NCI-H2081 treated with DMSO at 0.1 percent for 48 hours (cell line): ENCODE data around the gene CER1.

Experiments used
- DNase-seq: peaks from one replicate; lab custom pipeline; 2025; lab: John Stamatoyannopoulos, UW

The CER1 gene

GRCh38 chr9:14722391-14723035 is at the start of gene CER1:
TSS of gene CER1 (minus strand) at chr9:14722733. CDS start at chr9:14722672, 61 bp downstream.
- peak; percentile 89 for DNase-seq

DNA sequence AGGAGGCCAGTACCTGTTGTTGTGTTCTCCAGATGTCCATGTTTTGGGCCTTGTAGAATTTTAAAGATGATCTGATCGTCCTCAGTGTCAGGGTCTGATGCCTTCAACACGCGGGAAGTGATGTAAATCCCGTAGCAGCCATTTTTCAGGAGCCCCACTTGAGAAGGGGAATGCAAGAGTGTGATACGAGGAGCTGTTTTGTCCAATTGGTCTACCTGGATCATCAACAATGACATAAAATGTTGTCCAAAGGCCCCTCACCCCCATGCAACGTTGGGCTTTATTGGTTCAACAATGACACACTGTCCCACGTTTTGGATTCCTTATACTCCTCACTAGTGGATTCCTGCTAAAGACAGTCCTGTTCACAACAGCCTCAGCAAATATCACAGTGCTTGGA is 48.1 kb upstream of the CER1 start:
- DNase-seq = no peak

DNA sequence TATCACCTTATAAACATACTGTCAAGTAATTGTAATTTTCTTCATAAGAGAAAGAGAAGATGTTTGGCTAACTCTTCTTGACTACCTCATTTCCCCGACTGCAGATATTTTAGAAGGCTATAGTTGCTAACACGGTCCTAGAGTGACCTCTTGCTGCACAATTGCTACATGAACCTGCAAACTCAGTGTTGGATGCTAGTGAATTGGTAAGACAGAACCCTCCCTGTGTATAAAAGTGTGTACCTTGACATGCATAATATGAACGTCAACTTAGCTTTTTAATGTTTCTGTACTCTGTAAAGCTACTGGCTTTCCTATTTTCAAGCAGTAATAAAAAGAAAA is 46.7 kb upstream of the CER1 start:
- no peak for DNase-seq

GRCh38 chr9:14768405-14769229 is 46.1 kb upstream of the CER1 start:
- peak; percentile 58 for DNase-seq

DNA sequence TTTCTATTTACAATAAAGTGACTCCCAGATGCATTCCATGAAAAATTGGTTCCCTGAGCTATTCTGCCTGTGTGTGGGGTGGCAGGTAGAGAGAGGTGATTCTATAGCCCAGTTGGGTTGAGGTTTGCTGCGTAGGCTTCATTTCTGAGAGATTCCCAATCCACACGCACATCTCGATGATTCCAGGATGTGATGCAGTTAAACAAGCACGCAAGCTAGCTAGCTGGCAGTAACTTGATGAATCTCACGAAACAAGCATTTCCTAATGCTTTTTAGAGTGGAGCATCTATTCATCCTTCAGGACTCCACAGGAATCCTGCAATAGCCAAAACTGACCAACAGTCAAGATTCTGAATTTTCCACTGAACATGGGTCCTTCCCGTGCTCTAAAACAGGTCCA is 43.8 kb upstream of the CER1 start:
- DNase-seq = no peak

DNA sequence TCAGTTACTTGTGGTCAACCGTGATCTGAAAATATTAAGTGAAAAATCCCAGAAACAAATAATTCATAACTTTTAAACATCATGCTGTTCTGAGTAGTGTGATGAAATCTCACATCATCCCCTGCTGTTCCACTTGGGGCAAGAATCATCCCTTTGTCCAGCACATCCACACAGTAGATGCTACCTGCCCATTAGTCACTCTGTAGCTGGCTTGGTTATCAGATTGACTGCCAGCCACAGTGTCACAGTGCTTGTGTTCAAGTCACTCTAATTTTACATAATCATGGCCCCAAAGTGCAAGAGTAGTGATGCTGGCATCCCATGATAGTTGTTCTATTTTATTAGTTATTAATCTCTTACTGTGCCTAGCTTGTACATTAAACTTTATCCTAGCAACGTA is 39.1 kb upstream of the CER1 start:
- no peak for DNase-seq

- DNase-seq = no peak
Observed at GRCh38 chr9:14760060-14760459, 37.5 kb upstream of the CER1 start.

DNA sequence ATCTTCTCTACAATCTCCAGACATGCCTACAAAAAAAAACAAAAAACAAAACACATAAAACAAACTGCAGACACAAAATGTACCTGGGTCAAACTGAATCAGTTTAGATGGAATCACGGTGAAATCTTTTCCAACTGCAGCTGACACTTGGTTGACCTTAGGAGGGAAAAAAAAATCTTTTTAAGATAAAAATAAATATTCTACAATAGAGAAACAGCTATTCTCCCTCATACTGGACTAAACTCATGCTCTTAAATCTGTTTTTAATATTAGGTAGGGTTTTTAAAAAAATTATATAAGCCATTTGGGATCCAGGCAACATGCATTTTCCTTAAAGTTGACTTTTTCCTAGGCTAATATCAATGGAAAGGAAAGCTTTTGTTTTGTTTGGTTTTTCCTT is 33.8 kb upstream of the CER1 start:
- DNase-seq = no peak

DNA sequence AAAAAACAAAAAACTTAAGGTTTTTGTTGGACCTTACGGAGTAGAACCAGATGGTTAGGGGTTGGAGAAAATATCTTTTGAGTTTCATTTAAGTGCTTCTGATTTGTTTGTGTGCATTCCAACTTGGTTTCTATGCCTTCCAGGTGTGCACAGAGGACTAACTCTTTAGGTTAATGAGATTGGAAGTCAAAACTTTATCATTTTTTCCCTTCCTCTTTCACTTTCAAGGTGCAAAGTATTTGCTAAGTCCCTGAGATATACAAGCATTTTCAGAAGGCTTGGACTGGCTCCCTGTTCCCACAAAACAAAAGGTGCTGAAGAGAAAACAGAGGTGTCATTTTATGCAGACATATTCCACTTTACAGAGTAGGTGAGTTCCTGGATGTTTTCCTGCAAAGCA is 30.3 kb upstream of the CER1 start:
- no peak for DNase-seq

GRCh38 chr9:14752271-14752670 is 29.7 kb upstream of the CER1 start:
- no peak for DNase-seq

- no peak for DNase-seq
Observed at GRCh38 chr9:14750821-14751220, 28.3 kb upstream of the CER1 start.

DNA sequence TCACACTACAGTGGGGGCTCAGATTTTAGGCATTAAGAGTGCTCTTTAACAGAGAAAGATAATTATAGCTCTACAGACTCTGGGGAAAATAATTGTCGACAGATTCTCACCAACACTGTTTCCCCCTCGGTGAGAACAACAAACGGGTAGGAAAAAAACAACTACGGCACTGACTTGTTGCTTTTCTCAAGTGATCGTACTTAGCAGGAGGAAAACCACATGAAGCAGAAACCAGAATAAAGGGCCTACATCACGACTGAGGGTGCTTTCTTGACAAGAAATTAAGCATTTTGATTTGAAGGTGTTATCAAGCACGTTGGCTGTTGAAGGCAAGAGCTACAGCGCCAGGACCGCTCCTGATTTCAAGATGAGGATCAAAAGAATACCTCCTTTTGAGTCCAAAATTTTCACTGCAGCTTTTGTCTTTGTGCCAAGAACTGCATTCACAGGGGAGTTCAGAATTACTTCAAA is 27.2 kb upstream of the CER1 start:
- no peak for DNase-seq

- no peak for DNase-seq
Observed at GRCh38 chr9:14748373-14748772, 25.8 kb upstream of the CER1 start.

DNA sequence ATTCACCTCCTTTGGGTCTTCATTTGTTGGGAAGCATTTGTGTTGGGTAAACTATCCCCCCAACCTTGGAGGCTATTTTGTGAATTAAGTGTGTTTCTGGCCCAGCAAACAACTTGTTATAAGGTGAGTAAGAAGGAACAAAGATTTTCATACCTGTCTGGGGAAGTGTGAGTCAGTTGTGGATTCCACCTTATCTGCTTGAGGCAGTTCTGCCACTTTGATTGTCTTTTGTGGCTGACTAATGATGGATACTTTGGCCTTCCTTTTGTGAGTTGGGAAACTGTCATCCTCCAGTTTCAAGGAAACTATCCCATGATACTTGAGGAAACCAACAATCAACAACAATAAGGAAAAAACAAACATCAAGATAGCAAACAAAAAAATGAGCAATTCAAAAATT is 24.6 kb upstream of the CER1 start:
- DNase-seq = no peak

GRCh38 chr9:14746626-14747025 is 24.1 kb upstream of the CER1 start:
- no peak for DNase-seq

DNA sequence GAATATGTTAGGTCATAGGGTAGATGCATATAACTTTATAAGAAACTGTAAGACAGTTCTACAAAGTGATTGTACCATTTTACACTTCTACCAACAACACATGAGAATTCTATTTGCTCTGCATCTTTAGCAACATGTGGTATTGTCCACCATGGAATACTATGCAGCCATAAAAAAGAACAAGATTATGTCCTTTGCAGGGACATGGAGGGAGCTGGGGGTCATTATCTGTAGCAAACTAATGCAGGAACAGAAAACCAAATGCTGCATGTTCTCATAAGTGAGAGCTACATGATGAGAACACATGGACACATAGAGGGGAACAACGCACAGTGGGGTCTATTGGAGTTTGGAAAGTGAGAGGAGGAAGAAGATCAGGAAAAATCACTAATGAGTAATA is 22.2 kb upstream of the CER1 start:
- DNase-seq = no peak

DNA sequence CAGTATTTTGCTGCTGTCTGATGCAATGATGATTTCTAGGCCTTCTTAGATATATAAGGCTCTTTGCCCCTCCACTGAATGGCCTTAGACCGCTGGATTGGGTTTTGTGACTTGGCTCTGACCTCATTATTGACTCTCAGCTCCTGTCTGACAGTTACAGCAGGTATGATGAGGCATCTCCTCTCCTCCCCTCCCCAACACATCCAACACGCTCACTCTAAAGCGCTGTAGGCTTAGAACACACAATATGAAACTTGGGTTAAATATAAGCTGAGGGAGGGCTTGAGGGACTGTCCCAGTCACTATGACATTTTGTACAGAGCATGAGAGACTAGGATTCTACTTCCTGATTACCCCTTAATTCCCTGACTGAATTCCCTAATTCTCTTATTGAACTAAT is 18.8 kb upstream of the CER1 start:
- no peak for DNase-seq

DNA sequence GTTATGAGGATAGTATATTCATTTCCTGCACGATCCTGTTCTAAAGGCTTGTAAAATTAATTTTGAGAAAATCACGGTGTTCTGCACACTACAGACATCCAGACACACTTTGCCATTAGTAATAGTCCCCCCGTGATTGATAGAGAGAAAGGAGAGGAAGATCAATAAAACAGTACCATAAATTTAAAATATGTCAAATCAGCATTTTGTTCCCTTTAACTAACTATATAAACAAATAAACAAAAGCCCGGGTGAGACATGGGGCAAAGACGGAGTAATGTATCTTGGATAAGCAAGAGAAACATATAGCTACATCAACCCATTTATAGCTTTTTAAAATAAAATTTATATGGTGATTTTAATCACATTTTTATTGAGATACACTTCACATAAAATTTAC is 10.6 kb upstream of the CER1 start:
- DNase-seq = no peak

DNA sequence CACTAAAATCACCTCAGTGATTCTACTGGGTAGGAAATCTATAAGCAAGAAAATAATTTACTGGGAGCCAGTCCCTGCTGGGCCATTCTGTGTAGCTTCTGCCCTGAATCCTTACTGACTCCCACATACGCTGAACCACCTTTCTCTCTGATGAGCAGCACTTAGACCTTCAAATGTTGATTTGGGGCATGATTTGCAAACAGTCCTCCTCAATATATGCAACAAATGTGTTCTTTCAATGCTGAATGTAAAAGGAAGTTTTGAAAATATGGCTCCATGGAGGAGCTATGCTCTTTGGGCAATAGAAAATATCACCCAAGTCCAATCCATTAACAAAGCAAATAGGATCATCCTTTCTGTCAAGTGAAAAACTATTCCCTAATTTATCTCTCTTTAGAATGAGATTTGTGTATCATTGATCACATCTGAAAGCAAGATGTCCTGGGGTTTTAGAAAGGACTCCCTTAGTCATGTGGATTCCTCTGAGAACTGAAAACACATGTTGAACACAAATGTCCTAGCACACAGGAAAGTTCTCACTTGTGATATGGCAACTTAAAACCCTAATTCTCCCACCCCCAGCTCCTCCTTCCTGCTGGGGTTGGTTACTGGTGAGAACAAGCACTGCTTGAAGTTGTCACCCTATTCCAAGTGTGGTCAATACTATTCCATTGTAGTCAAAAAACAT is 8.9 kb upstream of the CER1 start:
- DNase-seq = no peak

DNA sequence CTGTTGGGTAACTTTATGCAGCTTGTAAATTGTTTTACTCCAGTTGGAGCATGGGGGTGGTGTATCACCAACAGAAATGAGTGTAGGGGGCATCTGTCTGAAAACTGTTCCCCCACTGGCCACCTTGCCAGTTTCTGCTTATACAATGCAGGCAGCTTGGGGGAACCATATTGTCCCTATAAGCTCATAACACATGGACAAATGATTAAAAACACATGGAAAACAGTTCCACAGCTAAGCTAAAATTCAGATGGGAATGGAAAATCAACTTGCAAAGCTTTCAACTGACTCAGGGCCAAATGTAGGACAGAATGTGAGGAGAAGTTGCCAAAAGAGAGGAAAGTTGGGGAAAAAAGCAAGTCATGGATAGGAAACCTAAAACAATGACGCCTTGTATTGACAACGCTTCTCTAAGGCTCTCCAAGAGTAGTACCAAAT is 7.9 kb upstream of the CER1 start:
- no peak for DNase-seq

GRCh38 chr9:14723301-14723700 is 768 bp upstream of the CER1 start:
- no peak for DNase-seq

GRCh38 chr9:14719231-14719923 is 3.2 kb downstream of the CER1 start:
- no peak for DNase-seq

GRCh38 chr9:14715102-14715501 is 7.4 kb downstream of the CER1 start:
- no peak for DNase-seq
